Fibroblast of skin of left quadriceps (primary cell): Measurements from ENCODE around the gene ZMIZ1.

Experiments
- DNase-seq, 2 experiments: peaks; one replicate each; pipeline ENCODE4 v3.0.0-alpha.2; 2013; ENCODE audit warnings: low read depth in 2 of 2

ZMIZ1 gene

DNA sequence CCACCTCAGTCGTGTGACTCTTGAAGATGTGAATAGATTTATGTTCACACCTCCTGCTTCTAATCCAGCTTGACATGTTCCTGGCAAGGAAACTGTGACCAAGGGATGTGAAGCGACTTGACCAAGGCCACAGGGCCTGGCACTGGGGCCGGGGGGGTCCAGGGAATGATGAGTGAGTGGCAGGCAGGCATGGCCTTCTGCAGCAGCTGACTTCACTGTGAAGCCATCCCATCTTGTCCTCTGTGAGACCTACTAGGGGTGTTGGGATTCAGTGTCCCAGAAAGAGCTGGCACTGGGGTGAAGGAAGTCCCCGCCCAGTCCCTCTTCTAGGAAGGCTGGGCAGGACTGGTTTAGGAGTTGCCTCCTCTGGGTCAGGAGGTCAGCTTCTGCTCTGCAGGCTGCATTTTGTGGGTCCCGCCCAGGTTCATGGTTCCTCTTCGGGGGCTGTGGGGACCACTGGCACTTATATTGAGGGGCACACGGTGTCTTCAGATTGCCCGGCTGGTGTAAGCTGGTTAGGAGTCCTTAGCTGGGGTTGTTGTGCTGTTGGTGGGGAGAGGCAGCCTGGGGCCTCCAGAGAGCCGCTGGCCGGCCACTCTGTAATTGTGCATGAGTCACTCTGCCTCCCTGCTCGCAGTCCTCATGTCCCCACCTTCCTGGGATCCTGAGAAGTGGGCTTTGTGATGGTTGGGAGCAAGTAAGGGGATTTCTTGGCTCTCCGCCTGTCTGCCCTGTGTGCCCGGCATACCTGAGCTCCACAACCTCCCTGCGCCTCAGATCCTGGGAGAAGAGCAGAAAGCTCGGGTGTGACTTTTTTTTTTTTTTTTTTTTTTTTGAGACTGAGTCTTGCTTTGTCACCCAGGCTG is 11.0 kb downstream of the ZMIZ1 start:
- no peak for DNase-seq

DNA sequence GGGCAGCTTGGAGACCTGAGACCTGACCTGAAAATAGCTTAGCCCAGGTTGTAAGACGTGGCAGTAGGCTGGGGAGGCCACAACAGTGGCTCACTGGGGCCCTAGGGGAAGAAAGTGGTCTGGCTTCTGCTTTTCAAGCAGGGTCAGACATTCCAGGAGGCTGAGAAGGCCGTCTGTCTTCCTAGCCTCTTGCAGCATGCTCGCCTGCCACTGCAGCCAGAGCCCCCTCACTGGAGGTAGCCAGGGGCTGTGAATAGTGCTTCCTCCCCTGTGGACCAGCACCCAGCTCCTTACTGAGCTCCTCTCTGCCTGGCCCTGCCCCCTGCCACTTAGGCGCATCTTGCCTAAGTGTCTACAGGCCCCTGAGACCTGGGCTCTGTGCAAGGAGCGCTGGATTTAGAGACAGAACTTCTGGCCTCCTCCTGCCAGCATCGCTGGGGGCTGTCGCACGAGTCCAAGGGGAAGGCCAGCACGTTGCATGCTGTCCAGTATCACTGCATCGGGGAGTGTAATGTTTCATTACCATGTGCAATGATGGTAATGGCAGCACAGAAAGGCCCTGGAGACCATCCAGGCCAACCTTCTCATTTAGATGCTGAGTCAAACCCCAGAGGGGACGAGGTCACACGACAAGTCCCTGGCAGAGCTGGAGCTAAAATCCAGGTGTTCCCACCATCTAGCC is 12.7 kb downstream of the ZMIZ1 start:
- peak in 1 of 2 experiments; percentile 57 for DNase-seq

DNA sequence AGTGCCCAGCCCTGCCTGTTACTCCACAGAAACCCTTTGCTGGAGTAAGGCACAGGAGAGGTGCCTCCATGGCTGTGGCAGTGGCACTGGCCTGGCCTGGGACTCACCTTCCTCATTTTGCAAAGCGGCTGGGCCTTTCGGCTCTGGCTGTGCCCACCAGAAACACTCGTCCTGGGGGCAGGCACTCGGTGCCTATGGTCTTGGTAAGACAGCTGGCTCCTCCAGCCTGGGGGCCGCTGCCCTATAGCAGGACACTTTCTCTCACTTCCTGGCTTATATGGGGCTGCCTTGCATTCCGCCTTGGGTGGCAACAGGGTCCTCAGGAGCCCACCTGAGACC is 13.2 kb downstream of the ZMIZ1 start:
- no peak for DNase-seq

DNA sequence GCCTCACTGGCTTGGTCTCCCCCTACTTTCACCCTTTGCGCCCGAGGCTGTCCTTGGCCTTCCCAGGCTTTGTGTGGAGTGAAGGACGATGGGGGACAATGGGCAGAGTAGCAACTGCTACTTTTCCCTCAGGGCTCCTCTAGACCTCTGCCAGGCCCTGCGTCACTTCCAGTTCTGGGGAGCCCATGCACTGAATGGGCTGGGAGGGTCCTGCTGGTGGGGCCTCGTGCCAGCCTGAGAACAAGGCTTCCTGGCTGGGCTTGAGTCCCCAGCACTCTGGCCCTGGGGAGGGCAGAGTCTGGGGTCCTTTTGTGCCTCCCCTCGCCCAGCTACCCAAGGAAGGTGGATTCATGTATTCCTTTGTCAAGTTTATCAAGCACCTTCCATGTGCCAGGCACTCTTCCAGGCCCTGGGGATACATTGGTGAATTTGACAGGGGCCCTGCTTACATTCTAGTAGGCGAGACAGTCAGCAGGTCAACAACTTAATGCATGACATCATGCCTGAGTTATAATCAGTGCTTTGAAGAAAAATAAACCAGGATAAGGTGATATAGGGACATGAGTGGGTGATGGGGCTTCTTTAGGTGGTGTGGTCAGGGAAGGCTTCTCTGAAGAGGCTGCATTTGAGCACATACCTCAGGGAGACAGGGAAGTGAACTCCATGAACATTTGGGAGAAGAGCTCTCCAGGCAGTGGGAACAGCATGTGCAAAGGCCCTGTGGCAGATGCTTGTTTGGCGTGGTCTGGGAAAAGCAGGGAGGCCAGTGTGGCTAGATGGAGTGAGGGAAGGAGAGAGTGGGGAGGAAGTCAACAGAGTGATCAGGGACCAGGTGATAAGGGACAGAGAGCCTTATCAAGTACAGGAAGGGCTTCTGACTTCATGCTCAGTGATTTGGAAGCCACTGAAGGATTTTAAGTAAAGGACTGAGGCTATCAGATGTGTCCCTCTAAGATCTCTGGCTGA is 14.1 kb downstream of the ZMIZ1 start:
- no peak for DNase-seq

DNA sequence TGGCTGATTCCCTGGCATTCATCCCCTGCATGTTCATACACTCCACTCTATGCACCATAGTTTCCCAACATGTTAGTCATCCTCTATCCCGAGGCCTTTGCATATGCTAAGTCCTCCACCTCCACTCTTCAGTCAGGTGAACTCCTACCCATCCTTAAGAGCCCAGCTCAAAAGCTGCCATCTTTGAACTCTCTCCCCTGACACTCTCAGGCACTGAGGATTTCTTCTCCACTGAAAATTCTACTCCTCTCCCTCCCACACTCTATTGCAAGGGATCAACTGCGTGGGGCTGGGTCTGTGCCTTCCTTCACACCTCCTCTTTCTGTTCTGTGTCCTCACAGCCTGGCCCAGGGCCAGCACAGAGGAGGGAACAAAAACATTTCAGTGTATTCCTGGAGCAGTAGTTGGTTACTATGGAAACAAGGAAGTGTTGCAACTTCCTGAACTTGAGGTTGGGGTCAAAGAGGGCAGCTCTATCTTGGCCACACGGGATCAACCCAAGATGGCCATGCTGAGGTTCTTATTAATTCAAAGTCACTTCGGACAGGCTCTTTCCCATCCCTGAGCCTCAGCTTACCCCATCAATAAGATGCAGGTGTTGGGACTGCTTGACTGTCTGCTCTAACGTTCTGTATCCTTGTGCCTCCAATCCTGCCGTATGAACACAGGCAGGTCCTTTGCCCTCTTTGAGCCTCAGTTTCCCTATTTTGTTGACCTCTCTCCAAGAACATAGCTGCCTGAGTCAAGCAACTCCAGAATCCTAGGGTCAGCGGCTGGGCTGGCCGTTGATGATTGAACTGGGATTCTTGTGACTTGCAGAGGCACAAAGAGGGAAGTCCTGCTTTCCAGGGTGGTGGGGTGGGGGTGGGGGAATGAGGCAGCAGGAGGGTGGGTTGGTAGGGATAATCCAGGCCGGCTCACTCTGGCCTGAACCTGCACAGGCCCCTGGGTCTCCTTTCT is 15.5 kb downstream of the ZMIZ1 start:
- DNase-seq: peak in 1 of 2 experiments; percentile 50

DNA sequence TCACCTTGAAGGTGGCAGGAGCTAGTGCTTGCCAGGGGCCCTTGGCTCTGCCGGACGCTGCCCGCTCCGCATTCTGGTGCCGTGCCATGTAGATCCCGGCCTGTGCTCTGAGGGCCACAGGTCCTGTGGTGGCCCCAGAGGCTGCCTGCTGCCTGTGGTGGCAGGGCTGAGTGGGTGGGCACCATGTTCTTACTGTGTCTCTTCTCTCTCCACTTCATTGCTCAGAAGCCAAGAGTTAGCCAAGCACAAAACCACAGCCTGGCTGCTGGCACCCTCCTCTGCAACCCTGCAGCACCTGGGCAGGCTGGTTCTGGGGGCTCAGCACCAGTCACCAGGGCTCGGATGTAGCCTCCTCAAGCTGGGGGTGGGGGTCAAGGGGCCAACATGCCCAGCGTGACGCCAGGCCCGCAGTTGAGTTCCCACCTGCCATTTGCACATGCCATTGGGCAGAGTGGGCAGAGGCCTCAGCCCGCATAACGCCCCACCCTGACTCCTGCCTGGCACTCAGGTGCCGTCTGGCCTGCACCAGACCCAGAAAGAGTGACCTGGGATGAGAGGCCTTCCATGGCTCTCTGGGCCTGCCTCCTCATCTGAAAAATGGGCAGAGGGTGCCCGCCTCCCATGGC is 16.3 kb downstream of the ZMIZ1 start:
- no peak for DNase-seq

DNA sequence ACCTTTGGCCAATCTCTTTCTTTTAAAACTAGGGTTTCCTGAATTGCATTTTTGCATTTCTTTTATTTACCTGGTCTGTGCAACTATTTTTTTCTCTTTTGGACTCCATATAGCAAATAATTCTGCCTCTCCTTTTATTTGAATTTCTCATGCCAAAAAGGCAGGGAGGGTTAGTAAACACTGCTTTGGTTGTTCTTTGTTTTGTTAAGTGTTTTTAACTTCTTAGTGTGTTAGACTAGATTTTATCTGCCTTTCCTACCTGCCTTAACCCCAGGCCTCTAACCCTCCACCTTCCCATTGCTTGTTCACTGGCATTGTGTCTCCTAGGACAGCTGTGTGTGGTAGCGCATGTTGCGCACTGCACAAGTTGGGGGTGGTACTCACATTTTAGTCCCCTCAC is 18.1 kb downstream of the ZMIZ1 start:
- DNase-seq: no peak

DNA sequence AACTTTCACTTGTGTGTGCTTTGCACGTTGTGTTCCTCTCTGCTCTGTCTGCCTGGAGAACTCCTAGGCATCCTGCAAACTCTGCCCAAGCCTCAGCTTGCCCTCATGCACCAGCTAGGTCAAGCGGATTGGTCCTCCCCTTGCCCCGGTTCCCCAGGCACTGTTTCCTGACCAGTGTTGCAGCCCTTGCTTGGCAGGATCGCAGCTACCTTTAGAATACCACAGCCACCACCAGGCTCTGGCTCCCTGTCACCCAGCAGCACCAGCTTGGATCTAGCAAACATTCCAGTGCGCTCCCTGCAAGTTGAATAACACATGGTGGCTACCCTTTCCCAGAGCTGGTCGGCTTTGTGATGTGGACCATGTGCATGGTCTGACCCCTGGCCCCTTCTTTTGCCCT is 19.0 kb downstream of the ZMIZ1 start:
- DNase-seq: no peak

DNA sequence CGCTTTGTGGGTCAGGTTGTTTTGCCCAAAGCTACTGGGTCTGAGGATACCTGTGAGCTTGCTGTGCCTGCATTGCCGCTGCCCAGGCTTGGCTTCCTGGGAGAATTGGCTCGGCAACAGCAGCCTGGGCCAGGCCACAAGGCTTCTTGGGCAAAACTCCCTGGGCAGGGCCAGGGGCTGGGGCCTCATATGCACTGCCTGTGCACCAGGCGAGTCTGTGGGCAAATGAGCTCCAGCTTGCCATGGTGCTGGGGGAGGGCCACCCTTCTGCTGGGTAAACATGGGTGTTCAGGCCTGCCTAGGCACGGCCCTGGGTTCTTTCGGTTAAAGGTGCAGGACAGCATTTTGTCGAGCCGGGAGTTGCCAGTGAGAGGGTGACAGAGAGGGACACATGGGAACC is 19.4 kb downstream of the ZMIZ1 start:
- no peak for DNase-seq

DNA sequence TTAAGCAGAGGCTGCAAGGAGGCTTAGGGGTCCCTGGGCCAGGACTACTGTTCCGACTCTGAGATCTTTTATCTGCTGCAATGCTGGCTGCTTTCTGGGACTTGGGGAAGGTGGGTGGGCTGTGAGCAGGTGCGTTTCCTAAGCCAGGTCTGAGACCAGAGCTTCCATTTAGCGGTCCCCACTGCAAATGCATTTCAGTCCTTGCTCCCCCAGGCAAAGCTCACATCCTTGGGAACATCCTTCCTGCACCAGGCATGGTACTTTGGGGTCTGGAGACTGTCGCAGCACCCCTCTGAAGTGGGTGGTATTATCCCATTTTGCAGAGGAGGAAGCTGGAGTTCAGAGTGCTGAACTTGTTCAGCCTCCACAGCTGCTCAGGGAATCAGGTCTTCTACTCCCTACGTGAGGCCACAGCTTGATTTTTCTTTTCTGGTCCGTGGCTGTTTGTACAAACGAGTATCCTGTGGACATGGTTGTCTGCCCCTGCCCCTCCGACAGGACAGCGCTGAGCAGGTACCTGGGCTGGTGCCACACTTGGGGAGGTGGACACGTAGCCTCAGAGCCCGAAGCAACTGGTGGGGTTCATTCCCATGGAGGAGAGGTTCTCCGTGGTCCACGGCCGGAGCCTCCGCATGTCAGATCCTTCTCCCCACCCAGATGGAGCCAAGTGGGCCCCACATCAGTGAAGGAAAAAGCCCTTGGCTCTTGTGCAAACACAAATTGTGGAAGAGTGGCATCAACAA is 20.0 kb downstream of the ZMIZ1 start:
- no peak for DNase-seq

DNA sequence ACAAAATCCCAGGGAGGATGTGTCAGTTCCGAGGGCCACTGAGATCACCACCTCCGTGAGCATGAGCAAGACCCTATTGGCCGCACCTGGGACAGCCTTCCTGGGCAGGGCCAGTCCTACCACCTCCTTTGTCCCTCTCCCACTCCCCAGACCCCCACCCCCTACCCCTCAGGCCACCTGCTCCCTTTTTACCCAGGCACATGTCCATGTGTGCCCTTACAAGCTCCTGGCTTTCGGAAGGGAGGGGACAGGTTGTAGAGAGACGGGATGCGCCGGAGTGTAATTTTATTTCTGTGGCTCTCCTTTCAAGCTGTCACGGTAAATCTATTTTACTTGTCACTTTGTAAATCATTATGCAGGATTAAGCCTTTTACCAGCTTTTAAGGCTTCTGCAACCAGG is 20.9 kb downstream of the ZMIZ1 start:
- DNase-seq: no peak

DNA sequence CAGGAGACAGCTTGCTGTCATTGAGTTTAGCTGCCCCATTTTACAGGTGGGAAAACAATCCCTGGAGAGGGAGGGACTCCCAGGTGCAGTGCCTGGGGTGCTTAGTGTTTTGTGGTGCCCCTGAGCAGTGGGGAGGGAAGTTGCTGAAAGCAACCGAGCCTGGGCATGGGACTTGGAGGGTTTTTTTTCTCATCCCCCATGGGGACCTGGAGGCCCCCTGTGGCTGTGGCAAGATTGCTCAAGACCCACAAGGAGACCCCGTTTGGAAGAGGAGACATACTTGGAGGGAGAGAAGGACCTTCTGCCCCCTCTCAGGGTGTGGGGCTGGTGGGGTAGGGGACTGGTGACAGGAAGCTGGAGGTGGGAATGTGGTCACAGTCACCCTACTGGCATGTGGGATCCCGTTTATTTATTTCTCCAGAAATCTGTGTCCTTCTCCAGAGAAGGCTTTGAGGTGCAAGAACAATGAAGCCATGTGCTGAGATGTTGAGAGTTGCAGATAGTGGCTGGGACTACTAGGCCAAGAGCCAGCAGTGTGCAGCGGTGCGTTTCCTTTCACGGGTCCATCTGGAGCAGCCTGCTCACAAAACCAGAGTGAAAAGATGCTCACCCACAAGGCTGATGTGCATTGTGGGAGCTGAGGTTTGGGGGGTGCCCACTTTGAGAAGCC is 21.5 kb downstream of the ZMIZ1 start:
- no peak for DNase-seq

DNA sequence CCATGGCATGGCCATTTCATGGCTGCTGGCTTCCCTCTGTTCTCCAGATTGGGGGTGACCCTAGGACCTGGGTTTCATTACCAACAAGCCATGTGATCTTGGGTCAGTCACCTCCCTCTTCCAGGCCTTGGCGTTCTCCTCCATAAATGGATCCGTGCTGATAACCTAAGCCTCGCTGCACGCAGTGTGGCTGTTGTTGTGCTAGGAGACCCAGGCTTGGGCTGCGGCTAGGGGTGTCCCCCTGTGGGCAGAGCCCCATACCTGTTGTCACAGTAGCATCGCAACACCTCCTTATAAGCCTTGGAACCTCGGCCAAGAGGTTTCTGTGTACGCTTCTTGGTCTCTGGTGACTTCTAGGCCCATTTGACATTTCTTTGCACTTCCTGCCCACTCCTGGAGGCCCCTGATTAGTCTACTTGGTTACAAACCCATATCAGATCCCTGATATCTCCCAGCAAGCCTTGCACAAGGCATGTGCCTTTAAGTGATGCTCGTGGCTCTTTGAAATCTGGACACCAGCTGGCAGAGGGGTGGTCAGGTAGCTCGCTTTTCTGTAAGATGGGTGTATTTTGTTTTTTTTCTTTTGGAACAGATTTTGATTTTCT is 23.6 kb downstream of the ZMIZ1 start:
- no peak for DNase-seq

DNA sequence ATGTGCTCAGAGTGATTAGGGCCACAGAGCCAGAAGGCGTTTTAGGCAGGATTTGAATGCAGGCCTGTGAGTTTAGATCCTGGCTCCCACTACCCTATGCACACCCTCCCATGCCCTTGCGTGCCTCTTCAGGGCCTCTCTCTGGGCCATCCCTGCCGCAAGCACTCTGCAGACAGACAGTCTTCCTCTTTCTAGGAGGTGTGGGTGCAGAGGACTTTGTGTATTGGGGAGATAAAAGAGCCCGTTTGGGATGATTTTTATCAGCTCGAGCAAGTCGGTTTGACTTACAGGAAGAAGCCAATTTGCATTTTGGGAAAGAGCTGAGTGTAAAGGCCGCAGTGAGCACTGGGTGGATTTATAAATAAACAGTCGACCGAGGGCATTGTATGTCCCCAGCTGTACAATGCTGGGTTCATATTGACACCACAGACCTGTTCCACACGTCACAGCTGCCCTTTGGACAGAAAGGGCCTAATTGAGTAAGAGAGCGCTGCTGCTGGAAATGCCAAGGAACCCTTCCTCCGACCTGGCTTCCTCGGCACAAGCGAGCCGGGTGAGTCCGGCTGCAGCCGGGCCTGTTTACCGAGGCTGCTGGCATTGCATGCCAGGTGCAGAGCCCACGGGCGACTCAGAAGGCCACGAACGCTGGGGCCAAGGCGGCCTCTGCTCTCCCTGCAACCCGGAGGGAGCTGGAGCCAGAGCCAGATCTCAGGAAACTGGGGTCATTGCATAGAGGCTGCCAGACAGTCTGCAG is 25.1 kb downstream of the ZMIZ1 start:
- no peak for DNase-seq

DNA sequence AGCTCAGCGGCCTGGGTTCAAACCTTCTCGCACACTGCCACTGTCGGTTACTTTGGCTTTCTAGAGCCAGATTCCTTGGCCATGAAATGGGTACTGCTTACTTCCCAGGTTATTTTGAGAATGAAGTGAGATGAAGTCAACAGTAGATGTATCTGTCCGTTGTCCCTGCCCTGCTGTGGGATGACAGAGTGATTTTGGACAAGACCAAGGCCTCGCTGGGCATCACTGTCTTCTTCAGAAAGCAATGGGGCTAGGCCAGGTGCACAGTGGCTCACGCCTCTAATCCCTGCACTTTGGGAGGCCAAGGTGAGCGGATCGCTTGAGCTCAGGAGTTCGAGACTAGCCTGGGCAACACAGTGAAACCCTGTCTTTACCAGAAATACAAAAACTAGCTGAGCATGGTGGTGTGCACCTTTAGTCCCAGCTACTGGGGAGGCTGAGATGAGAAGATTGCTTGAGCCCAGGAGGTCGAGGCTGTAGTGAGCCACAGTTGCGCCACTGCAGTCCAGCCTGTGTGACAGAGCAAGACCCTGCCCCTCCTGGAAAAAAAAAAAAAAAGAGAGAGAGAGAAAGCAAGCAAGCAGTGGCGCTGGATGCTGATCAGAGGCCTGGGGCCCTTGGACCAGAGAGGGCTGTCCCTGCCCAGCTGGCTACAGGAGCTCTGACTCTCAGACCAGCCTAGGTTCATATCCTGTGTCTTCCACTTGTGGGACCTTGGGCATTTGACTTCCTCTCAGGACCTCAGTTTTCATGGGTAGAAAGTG is 25.8 kb downstream of the ZMIZ1 start:
- no peak for DNase-seq

DNA sequence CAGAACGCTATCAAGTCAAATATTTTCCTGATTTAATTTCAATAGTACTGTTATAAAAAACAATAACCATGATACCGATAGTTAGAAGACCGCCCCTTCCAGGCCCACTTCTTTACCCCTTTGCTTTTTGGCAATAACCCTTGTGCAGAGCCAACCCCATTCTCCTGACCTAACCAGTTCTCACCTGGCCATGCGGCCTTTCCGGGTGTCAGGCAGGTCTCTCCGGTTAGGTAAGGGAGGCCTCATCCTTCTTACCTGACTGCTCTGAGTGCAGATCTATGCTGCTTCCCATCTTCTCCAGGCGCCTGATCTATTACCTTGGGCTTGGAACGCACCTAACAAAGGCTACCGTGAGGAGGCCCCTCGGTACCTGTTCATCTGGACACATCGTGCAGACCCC is 26.6 kb downstream of the ZMIZ1 start:
- DNase-seq: no peak

DNA sequence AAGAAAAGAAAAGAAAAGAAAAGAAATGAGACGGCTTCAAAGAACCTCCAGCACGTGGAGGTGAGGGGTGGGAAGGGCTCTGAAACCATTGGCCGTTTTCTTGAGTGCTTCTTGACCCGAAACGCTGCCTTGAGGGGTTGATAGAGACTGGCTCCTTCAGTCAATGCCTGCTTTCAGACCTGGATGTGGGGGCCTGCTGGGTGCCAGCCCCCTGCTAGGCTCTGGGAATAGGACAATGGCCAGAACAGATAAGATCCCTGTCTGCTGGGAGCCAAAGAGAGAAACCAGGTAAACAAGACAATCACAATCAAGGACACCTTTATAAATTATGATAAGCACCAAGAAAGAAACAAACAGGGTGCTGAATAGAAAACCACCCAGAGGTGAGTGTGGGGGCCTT is 27.7 kb downstream of the ZMIZ1 start:
- DNase-seq: no peak
